ENCODE data around the gene TMEM187. TPM values are rescaled to one million over a fixed set of nuclear protein-coding genes. Genes with fewer than 3 reads are reported as not detected.

Gene TMEM187
- total and polyA plus RNA-seq, 2 donors (not counting 1 experiment from before 2014, with no cell fraction given): 5.5 to 6.4 TPM

DNA sequence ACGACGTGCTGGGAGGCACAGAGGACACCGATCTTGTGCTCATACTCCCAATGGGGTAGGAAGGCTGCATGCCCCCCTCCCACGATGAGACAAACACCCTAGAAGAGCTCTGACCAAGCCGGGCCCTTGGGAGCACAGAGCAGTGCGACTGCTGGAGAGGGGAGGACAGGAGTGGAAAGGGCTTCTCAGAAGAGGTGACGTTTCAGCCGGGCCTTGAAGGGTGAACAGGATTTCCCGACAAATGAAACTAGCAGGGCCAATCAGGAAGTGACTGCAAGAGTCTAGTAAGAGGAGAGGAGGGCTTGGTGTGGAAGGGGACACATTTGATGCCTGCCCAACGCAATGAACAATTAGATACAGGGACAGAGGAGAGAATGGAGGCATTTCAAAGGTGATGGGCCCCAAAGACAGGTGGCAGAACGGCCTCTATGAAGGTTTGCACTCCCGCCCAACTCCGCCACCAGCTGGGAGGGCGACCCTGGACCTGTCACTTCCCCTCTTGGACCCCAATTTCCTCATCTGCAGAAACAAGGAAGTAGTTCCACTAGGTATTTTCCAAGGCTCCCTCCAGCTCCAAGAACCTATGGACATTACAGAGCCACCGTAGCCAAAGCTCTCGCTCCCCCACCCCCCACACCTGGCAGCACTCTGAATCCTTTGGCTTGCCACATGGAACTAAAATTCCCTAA lies 4.9 kb upstream of the TMEM187 start:
- H3K27me3 Mint-ChIP-seq: no peaks in the 10 kb centered on the region
- peak overlapping the region in 3 of 5 experiments; percentile 11 to 31 (median 25) for H3K4me3 ChIP-seq (ENCODE audit: control extremely low read depth in 1 of 5, extremely low read depth in 1 of 5, insufficient read depth in 1 of 5, low read depth in 2 of 5, low read length in 4 of 5)
- H3K27ac ChIP-seq (ENCODE audit: low read length in 2 of 2): peak overlapping the region; percentile 46 to 63
- intact Hi-C loops (cut with micrococcal nuclease): loop anchor here (10.0 kb wide), 1 partner anchor 1023 kb away; no protein-coding TSS in a partner anchor
- ATAC-seq (ENCODE audit: low read depth) (no peak), DNase-seq (peak; percentile 47)
- H3K79me2 ChIP-seq (ENCODE audit: control insufficient read depth, insufficient read depth, low read length): peaks cover 79% of the 10 kb centered on the region
- peaks cover 38% of the 10 kb centered on the region for H3K4me1 Mint-ChIP-seq
- H3K27me3 ChIP-seq (replicated peaks in 1 of 4; ENCODE audit: control extremely low read depth in 1 of 4, control insufficient read depth in 3 of 4, insufficient read depth in 4 of 4, low read length in 3 of 4): no peaks in the 10 kb centered on the region
- ChIA-PET CTCF (interaction anchor here (0.6 to 4.0 kb wide), 13 partner anchors 15 to 559 kb away, joined by 3 to 27 read pairs (median 4); partner anchors contain the start of genes ARHGAP4 and SLC6A8), POLR2A (interaction anchor here (0.7 to 1.6 kb wide), 3 partner anchors 14 to 244 kb away, joined by 3 to 7 read pairs (median 4); partner anchors contain the start of gene BCAP31)
- 21% methylated on average over 7 of the region's 16 CpGs for whole genome bisulfite sequencing (ENCODE audit: insufficient coverage)
- peak overlapping the region; percentile 92 for H3K27ac Mint-ChIP-seq
- peak overlapping the region; percentile 70 for H3K4me2 ChIP-seq (replicated peaks; ENCODE audit: low read depth, low read length, poor library complexity, severe bottlenecking)
- H3K4me1 ChIP-seq (ENCODE audit: control insufficient read depth in 2 of 2, insufficient read depth in 2 of 2, low read length in 2 of 2): peaks cover 42 to 53% of the 10 kb centered on the region in 2 donors
- H3K9me3 ChIP-seq (ENCODE audit: control extremely low read depth in 1 of 3, control insufficient read depth in 2 of 3, insufficient read depth in 1 of 3, low read length in 2 of 3): no peaks in the 10 kb centered on the region
- H4K20me1 ChIP-seq (ENCODE audit: control insufficient read depth, insufficient read depth, low read length, poor library complexity, severe bottlenecking): peaks cover 66% of the 10 kb centered on the region
- no peak overlapping the region for H2AFZ ChIP-seq (ENCODE audit: insufficient read depth, low read depth, low read length, poor library complexity, severe bottlenecking)
- H3K9me3 Mint-ChIP-seq (ENCODE audit: insufficient read depth): no peaks in the 10 kb centered on the region
- peak overlapping the region; percentile 7 for H3K9ac ChIP-seq (ENCODE audit: low read length)
- H3K36me3 ChIP-seq (replicated peaks in 1 of 2; ENCODE audit: control extremely low read depth in 1 of 2, control insufficient read depth in 1 of 2, extremely low read depth in 1 of 2, insufficient read depth in 2 of 2, low read length in 1 of 2): peaks cover 0 to 21% of the 10 kb centered on the region in 2 experiments
- TF ChIP-seq, protein P1, sequence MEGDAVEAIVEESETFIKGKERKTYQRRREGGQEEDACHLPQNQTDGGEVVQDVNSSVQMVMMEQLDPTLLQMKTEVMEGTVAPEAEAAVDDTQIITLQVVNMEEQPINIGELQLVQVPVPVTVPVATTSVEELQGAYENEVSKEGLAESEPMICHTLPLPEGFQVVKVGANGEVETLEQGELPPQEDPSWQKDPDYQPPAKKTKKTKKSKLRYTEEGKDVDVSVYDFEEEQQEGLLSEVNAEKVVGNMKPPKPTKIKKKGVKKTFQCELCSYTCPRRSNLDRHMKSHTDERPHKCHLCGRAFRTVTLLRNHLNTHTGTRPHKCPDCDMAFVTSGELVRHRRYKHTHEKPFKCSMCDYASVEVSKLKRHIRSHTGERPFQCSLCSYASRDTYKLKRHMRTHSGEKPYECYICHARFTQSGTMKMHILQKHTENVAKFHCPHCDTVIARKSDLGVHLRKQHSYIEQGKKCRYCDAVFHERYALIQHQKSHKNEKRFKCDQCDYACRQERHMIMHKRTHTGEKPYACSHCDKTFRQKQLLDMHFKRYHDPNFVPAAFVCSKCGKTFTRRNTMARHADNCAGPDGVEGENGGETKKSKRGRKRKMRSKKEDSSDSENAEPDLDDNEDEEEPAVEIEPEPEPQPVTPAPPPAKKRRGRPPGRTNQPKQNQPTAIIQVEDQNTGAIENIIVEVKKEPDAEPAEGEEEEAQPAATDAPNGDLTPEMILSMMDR (IDR thresholded peaks at IDR 0.05): no peak
- TF ChIP-seq EZH2 (IDR thresholded peaks at IDR 0.05; ENCODE audit: borderline replicate concordance, insufficient read depth, low read depth, low read length, poor library complexity, severe bottlenecking): no peak
- peak overlapping the region; percentile 87 for H3K4me3 Mint-ChIP-seq

DNA sequence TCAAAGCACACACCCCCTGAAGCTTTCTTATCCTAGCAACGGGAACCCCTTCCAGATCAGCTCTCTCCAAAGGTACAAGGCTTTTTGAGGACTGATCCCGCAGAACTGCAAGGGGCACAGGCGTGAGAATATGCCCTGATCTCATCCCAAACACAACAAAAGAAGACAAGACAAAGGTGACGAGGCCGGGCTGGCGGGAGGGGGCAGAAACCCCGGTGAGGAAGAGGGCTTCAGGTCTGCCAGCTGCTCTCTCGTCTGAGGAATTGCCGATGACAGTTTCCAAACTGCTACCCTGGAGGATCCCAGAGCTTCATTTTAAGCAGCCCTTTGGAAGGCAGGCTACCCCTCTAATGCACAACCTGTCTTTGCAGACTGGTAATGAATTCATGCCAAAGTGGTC lies 4.3 kb upstream of the TMEM187 start:
- Histone ChIP-seq H3K4me3 (ENCODE audit: control extremely low read depth in 1 of 5, extremely low read depth in 1 of 5, insufficient read depth in 1 of 5, low read depth in 2 of 5, low read length in 4 of 5) (peak overlapping the region in 3 of 5 experiments; percentile 38 to 99 (median 97)), H3K9me3 (ENCODE audit: control extremely low read depth in 1 of 3, control insufficient read depth in 2 of 3, insufficient read depth in 1 of 3, low read length in 2 of 3) (no peaks in the 10 kb centered on the region), H3K9ac (ENCODE audit: low read length) (peak overlapping the region; percentile 100), H3K79me2 (ENCODE audit: control insufficient read depth, insufficient read depth, low read length) (peaks cover 73% of the 10 kb centered on the region), H3K4me2 (replicated peaks; ENCODE audit: low read depth, low read length, poor library complexity, severe bottlenecking) (peak overlapping the region; percentile 70), H3K4me1 (ENCODE audit: control insufficient read depth in 2 of 2, insufficient read depth in 2 of 2, low read length in 2 of 2) (peaks cover 44 to 55% of the 10 kb centered on the region in 2 donors), H2AFZ (ENCODE audit: insufficient read depth, low read depth, low read length, poor library complexity, severe bottlenecking) (no peak overlapping the region), H3K27ac (ENCODE audit: low read length in 2 of 2) (peak overlapping the region; percentile 3 to 46), H3K36me3 (replicated peaks in 1 of 2; ENCODE audit: control extremely low read depth in 1 of 2, control insufficient read depth in 1 of 2, extremely low read depth in 1 of 2, insufficient read depth in 2 of 2, low read length in 1 of 2) (peaks cover 0 to 15% of the 10 kb centered on the region in 2 experiments), H3K27me3 (replicated peaks in 1 of 4; ENCODE audit: control extremely low read depth in 1 of 4, control insufficient read depth in 3 of 4, insufficient read depth in 4 of 4, low read length in 3 of 4) (no peaks in the 10 kb centered on the region), H4K20me1 (ENCODE audit: control insufficient read depth, insufficient read depth, low read length, poor library complexity, severe bottlenecking) (peaks cover 60% of the 10 kb centered on the region)
- TF ChIP-seq, protein P1 (IDR thresholded peaks at IDR 0.05): no peak
- no peak for TF ChIP-seq EZH2 (IDR thresholded peaks at IDR 0.05; ENCODE audit: borderline replicate concordance, insufficient read depth, low read depth, low read length, poor library complexity, severe bottlenecking)
- 28% methylated on average over 3 of the region's 9 CpGs for WGBS (ENCODE audit: insufficient coverage)
- Mint-ChIP-seq H3K9me3 (ENCODE audit: insufficient read depth) (no peaks in the 10 kb centered on the region), H3K4me1 (peaks cover 41% of the 10 kb centered on the region), H3K27ac (peak overlapping the region; percentile 92), H3K4me3 (peak overlapping the region; percentile 87), H3K27me3 (no peaks in the 10 kb centered on the region)
- DNase-seq (peak; percentile 10), ATAC-seq (ENCODE audit: low read depth) (no peak)
- CTCF ChIA-PET: interaction anchor here (0.9 to 4.0 kb wide), 12 partner anchors 13 to 559 kb away, joined by 3 to 27 read pairs (median 4); partner anchors contain the start of genes ARHGAP4, IRAK1 and SLC6A8
- POLR2A ChIA-PET: interaction anchor here (1.1 to 1.6 kb wide), 4 partner anchors 13 to 403 kb away, joined by 3 to 7 read pairs (median 5); no protein-coding TSS in a partner anchor
- intact Hi-C loops (cut with micrococcal nuclease): loop anchor here (10.0 kb wide), 1 partner anchor 1023 kb away; no protein-coding TSS in a partner anchor
